Gastrocnemius medialis (tissue), 4 donors: ENCODE data around the gene RFXAP. TPM values are rescaled to one million over a fixed set of nuclear protein-coding genes. Genes with fewer than 3 reads are reported as not detected.

Experiments used
- ATAC-seq, 2 donors: fragments of 150-250 bp; one replicate each; pipeline ENCODE4 v1.9.1; 2016
- DNase-seq, 2 donors: peaks; one replicate each; pipeline ENCODE4 v3.0.0-alpha.2; 2019
- H3K27ac ChIP-seq, 4 donors: fragments of 200-600 bp; sonication (generic); 1 replicate in 1 of 4; 2 replicates in 3 of 4; pipeline ENCODE4 v1.5.1; 2016 to 2018; ENCODE audit warnings: mild to moderate bottlenecking in 2 of 4, moderate library complexity in 1 of 4
- H3K27me3 ChIP-seq, 3 donors: fragments of 200-600 bp; sonication (generic) in 2 of 3; 1 replicate in 1 of 3; 2 replicates in 2 of 3; pipeline versions ENCODE4 v1.5.1 to v1.6.0; 2016 to 2019; ENCODE audit warnings: mild to moderate bottlenecking in 1 of 3, moderate library complexity in 1 of 3
- H3K36me3 ChIP-seq, 2 donors: fragments of 200-600 bp; sonication (generic) in 1 of 2; one replicate each; pipeline ENCODE4 v1.5.1; 2017 to 2018
- H3K4me1 ChIP-seq, 2 donors: fragments of 200-600 bp; sonication (generic) in 1 of 2; one replicate each; pipeline ENCODE4 v1.5.1; 2016 to 2017; ENCODE audit warnings: mild to moderate bottlenecking in 2 of 2
- H3K4me3 ChIP-seq, 4 donors: fragments of 200-600 bp; sonication (generic) in 3 of 4; 1 replicate in 1 of 4; 2 replicates in 3 of 4; pipeline ENCODE4 v1.5.1; 2016 to 2019; ENCODE audit warnings: mild to moderate bottlenecking in 2 of 4
- H3K9me3 ChIP-seq, 3 donors: fragments of 200-600 bp; sonication (generic) in 2 of 3; 1 replicate in 1 of 3; 2 replicates in 2 of 3; pipeline ENCODE4 v1.5.1; 2016 to 2019
- POLR2A ChIP-seq, 2 donors: fragments of 450-650 bp; IDR thresholded peaks; one replicate each; pipeline ENCODE4 v1.6.1; 2017; ENCODE audit warnings: antibody characterized with exemption in 2 of 2, mild to moderate bottlenecking in 2 of 2, moderate library complexity in 2 of 2
- in situ Hi-C, 4 donors: fragments of 200-750 bp; cut with MboI; loops; one replicate each; pipeline versions ENCODE4 v1.15.0 to v1.8.0; 2017; ENCODE audit warnings: low sequenced_read_pairs in 4 of 4
- intact Hi-C: fragments of 100-400 bp; cut with DNase I; formaldehyde crosslinking; loops from one replicate; pipeline ENCODE4 v1.15.1; 2023; ENCODE audit warnings: low total_unique reads
- total RNA-seq, 4 donors: library from RNA; depleted of rRNA; stranded (reverse); fragments of >200 nt; gene quantifications; one replicate each; pipeline versions ENCODE4 v1.1.0 to v1.2.3, GENCODE V29; 2016
- TF ChIP-seq, protein P1 (sequence below), 5 experiments: fragments of 450-650 bp in 3 of 5; fragments of 200-600 bp in 2 of 5; sonication (generic) in 2 of 5; IDR thresholded peaks in 4 of 5; conservative IDR thresholded peaks in 1 of 5; 1 replicate in 4 of 5; 2 replicates in 1 of 5; pipeline ENCODE4 v1.5.1; 2016 to 2019; ENCODE audit warnings: antibody characterized with exemption in 5 of 5, mild to moderate bottlenecking in 3 of 5, moderate library complexity in 3 of 5

RFXAP gene
- total RNA-seq, 4 donors from 2014 or later: 0.71 to 3.0 (median 2.2) TPM

GRCh38 chr13:36866232-36866631 is 47.2 kb downstream of the RFXAP start:
- H3K9me3 ChIP-seq: no peaks in the 10 kb centered on the region
- in situ Hi-C loops (no loop called here), intact Hi-C loops (no loop called here)
- H3K4me3 ChIP-seq: no peak overlapping the region
- ATAC-seq (no peak), DNase-seq (no peak)
- H3K36me3 ChIP-seq: no peaks in the 10 kb centered on the region
- H3K4me1 ChIP-seq: peaks cover 0 to 3% of the 10 kb centered on the region in 2 donors
- no peak overlapping the region for H3K27ac ChIP-seq
- no peak for TF ChIP-seq POLR2A (IDR thresholded peaks at IDR 0.05)
- TF ChIP-seq, protein P1, sequence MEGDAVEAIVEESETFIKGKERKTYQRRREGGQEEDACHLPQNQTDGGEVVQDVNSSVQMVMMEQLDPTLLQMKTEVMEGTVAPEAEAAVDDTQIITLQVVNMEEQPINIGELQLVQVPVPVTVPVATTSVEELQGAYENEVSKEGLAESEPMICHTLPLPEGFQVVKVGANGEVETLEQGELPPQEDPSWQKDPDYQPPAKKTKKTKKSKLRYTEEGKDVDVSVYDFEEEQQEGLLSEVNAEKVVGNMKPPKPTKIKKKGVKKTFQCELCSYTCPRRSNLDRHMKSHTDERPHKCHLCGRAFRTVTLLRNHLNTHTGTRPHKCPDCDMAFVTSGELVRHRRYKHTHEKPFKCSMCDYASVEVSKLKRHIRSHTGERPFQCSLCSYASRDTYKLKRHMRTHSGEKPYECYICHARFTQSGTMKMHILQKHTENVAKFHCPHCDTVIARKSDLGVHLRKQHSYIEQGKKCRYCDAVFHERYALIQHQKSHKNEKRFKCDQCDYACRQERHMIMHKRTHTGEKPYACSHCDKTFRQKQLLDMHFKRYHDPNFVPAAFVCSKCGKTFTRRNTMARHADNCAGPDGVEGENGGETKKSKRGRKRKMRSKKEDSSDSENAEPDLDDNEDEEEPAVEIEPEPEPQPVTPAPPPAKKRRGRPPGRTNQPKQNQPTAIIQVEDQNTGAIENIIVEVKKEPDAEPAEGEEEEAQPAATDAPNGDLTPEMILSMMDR (IDR thresholded peaks at IDR 0.05 in 4 of 5, conservative IDR thresholded peaks at IDR 0.05 in 1 of 5): no peak
- H3K27me3 ChIP-seq: no peaks in the 10 kb centered on the region

- DNase-seq (no peak), ATAC-seq (no peak)
- intact Hi-C loops (no loop called here), in situ Hi-C loops (no loop called here)
- H3K36me3 ChIP-seq: peaks cover 0 to 3% of the 10 kb centered on the region in 2 donors
- no peak overlapping the region for H3K27ac ChIP-seq
- H3K9me3 ChIP-seq: no peaks in the 10 kb centered on the region
- no peak overlapping the region for H3K4me3 ChIP-seq
- TF ChIP-seq, protein P1 (IDR thresholded peaks at IDR 0.05 in 4 of 5, conservative IDR thresholded peaks at IDR 0.05 in 1 of 5): no peak
- TF ChIP-seq POLR2A (IDR thresholded peaks at IDR 0.05): no peak
- H3K27me3 ChIP-seq: no peaks in the 10 kb centered on the region
- H3K4me1 ChIP-seq: no peaks in the 10 kb centered on the region
Observed at GRCh38 chr13:36870050-36870692, 51.1 kb downstream of the RFXAP start.

DNA sequence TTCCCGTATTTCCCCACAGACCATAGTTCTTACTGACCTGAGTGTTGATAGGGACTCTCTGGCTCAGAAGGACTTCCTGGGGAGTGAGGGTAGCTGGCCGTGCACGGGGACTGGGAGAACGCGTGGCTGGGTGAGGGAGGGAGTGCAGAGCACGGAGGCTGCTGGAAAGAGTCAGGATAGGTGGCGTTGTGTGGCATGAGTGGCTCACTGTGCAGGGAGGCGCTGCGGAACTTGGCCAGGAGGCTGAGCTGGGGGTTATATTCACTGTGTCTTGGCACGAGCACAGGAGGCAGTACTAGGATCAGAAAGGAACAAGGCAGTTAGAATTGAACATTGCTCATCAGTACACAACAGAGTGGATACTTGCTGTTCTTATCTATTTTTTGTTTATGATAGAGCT is 53.6 kb downstream of the RFXAP start:
- in situ Hi-C loops: no loop called here
- Histone ChIP-seq H3K9me3 (no peaks in the 10 kb centered on the region), H3K27me3 (no peaks in the 10 kb centered on the region), H3K27ac (no peak overlapping the region), H3K4me3 (no peak overlapping the region), H3K36me3 (peaks cover 0 to 3% of the 10 kb centered on the region in 2 donors), H3K4me1 (no peaks in the 10 kb centered on the region)
- intact Hi-C loops: no loop called here
- no peak for DNase-seq
- TF ChIP-seq POLR2A (IDR thresholded peaks at IDR 0.05): no peak
- TF ChIP-seq, protein P1 (IDR thresholded peaks at IDR 0.05 in 4 of 5, conservative IDR thresholded peaks at IDR 0.05 in 1 of 5): no peak
- ATAC-seq: peak in 1 of 2 donors; percentile 46

DNA sequence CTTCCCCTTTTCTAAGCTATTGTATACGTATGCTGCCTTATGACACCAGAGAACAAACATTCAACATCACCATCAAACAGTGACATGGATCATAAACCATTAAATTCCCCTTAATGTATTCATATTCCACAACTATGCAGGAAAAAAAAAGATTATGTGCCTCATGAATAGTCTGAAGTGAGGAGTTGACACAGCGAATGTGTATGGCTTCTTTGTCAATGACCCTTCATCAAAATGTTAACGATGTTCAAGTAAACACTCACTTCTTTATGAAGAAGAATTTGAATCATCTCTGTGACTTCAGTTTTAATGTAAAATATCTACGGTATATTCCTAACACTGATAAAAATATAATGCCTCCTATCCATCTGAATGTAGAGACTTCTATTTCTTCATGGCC is 56.4 kb downstream of the RFXAP start:
- intact Hi-C loops: no loop called here

More for the DNA sequence above, 56.4 kb downstream of the RFXAP start:
- no peaks in the 10 kb centered on the region for H3K4me1 ChIP-seq
- TF ChIP-seq POLR2A (IDR thresholded peaks at IDR 0.05): no peak
- TF ChIP-seq, protein P1 (IDR thresholded peaks at IDR 0.05 in 4 of 5, conservative IDR thresholded peaks at IDR 0.05 in 1 of 5): no peak
- ATAC-seq (no peak), DNase-seq (no peak)
- peaks cover 0 to 8% of the 10 kb centered on the region in 2 donors for H3K36me3 ChIP-seq
- in situ Hi-C loops: no loop called here
- H3K9me3 ChIP-seq: no peaks in the 10 kb centered on the region
- no peak overlapping the region for H3K27ac ChIP-seq
- no peak overlapping the region for H3K4me3 ChIP-seq
- H3K27me3 ChIP-seq: no peaks in the 10 kb centered on the region
